HG02642 (cell line): ENCODE data around the gene TGFA.

Experiments used
- ATAC-seq: cut with Tn5 transposase; IDR thresholded peaks from one replicate; pipeline ENCODE4 v1.9.1; 2021; ENCODE audit warnings: mild to moderate bottlenecking; ENCODE audit not compliant: unreplicated experiment, poor library complexity

Gene TGFA

GRCh38 chr2:70433315-70433714 is 120.3 kb downstream of the TGFA start:
- ATAC-seq: no peak

- no peak for ATAC-seq
Observed at GRCh38 chr2:70431716-70432347, 121.8 kb downstream of the TGFA start.

- ATAC-seq: no peak
Observed at GRCh38 chr2:70426341-70426740, 127.3 kb downstream of the TGFA start.

GRCh38 chr2:70425682-70426301 is 127.8 kb downstream of the TGFA start:
- ATAC-seq: no peak

GRCh38 chr2:70420740-70421139 is 132.9 kb downstream of the TGFA start:
- ATAC-seq: no peak

GRCh38 chr2:70420143-70420542 is 133.5 kb downstream of the TGFA start:
- ATAC-seq: no peak

GRCh38 chr2:70418514-70418913 is 135.1 kb downstream of the TGFA start:
- no peak for ATAC-seq

GRCh38 chr2:70417011-70417410 is 136.6 kb downstream of the TGFA start:
- ATAC-seq: no peak

GRCh38 chr2:70412294-70413070 is 141.1 kb downstream of the TGFA start:
- ATAC-seq: no peak

- ATAC-seq: no peak
Observed at GRCh38 chr2:70411483-70412125, 142.0 kb downstream of the TGFA start.

- ATAC-seq: no peak
Observed at GRCh38 chr2:70403267-70404053, 150.2 kb downstream of the TGFA start.

GRCh38 chr2:70400539-70400938 is 153.1 kb downstream of the TGFA start:
- no peak for ATAC-seq

- ATAC-seq: no peak
Observed at GRCh38 chr2:70399046-70399445, 154.6 kb downstream of the TGFA start.
